ENCODE data around the gene EVC.

DNA sequence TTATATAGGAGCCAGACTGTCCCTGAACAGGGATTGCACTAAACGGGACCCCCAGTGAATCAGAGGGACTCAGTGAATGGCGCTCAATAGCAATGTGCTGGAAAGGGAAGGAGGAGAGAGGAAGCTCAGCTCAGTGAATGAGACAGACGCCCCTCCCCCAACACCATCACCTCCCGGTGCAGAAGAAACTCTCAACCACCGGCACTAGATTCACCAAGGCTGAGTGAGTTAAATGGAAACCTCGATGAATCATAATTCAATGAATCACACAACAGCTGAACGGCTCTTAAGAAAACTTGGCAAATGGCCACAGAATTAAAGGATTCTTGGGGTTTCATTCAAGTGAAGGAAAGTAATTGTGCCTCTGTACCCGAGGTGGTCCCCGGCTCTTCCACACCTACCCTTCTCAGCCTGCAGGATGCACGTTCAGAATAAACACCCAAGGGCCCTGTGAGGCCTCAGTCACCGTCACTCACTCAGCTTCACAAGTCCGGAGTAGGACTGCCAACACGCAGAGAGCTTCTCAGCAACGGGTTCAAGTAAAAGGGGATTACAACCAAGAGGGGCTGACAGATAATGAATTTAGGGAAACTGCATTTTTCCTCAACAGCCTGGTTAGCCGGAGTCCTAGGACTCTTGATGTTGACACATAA is 152.6 kb downstream of the EVC start:
- TF ChIP-seq POLR2A (IDR thresholded peaks at IDR 0.05) (no peak), CTCF (IDR thresholded peaks at IDR 0.05) (no peak)

Data from suprapubic skin (tissue), 3 donors.